ENCODE measurements around the gene TEX264. TPM values are rescaled to one million over a fixed set of nuclear protein-coding genes. Genes with fewer than 3 reads are reported as not detected.

The TEX264 gene
- total and polyA plus RNA-seq, 2 experiments from 2014 or later, result 10.0 to 13.3 TPM

GRCh38 chr3:51683566-51683965, 12.5 kb downstream of the TEX264 start:
- H3K27me3 ChIP-seq (ENCODE audit: insufficient read depth), result no peaks in the 10 kb centered on the region
- no peak overlapping the region for H3K4me3 Mint-ChIP-seq
- DNase-seq (ENCODE audit: low spot score), result no peak
- no peaks in the 10 kb centered on the region for H3F3A ChIP-seq (replicated peaks; ENCODE audit: low read depth)
- H3K9me2 ChIP-seq (ENCODE audit: insufficient read depth), result no peaks in the 10 kb centered on the region
- H3K27ac Mint-ChIP-seq, result no peak overlapping the region
- H3K9me3 Mint-ChIP-seq, result no peaks in the 10 kb centered on the region
- peaks cover 21% of the 10 kb centered on the region for H3K4me1 Mint-ChIP-seq
- no peak for ATAC-seq
- H3K4me2 ChIP-seq, result no peak overlapping the region
- H3K4me1 ChIP-seq (ENCODE audit: insufficient read depth), result no peaks in the 10 kb centered on the region; the same call in 1 of the 2 replicates
- H4K20me1 ChIP-seq (replicated peaks; ENCODE audit: insufficient read depth), result no peaks in the 10 kb centered on the region
- TF ChIP-seq STAT1 (IDR thresholded peaks at IDR 0.05; ENCODE audit: unreplicated experiment) (no peak), JUNB (IDR thresholded peaks at IDR 0.05; ENCODE audit: unreplicated experiment) (no peak), NANOG (IDR thresholded peaks at IDR 0.05; ENCODE audit: borderline replicate concordance) (no peak), ZNF114 (CRISPR knock-in tag; IDR thresholded peaks at IDR 0.05) (no peak), ZNF331 (CRISPR knock-in tag; IDR thresholded peaks at IDR 0.05; ENCODE audit: low read depth) (no peak), ZNF462 (CRISPR knock-in tag; IDR thresholded peaks at IDR 0.05) (no peak), CREB1 (CRISPR knock-in tag; IDR thresholded peaks at IDR 0.05; ENCODE audit: low read depth) (no peak), EZH2 (IDR thresholded peaks at IDR 0.05; ENCODE audit: low read depth, unreplicated experiment) (no peak), REST (IDR thresholded peaks at IDR 0.05; ENCODE audit: unreplicated experiment) (no peak), EZH2phosphoT487 (IDR thresholded peaks at IDR 0.05; ENCODE audit: unreplicated experiment) (no peak), POLR2AphosphoS5 (IDR thresholded peaks at IDR 0.05; ENCODE audit: low read depth) (no peak), ETS1 (IDR thresholded peaks at IDR 0.05) (no peak), CTCF (conservative IDR thresholded peaks at IDR 0.05; ENCODE audit: low read depth in 2 of 2) (no peak)
- no peak overlapping the region for H3K27ac ChIP-seq (ENCODE audit: low read depth)
- no peak overlapping the region for H3K4me3 ChIP-seq
- peaks cover 21% of the 10 kb centered on the region for H3K27me3 Mint-ChIP-seq (ENCODE audit: insufficient read depth, low read depth, poor library complexity)
- no peak overlapping the region for H2AFZ ChIP-seq
- no peaks in the 10 kb centered on the region for H3K79me2 ChIP-seq (replicated peaks; ENCODE audit: insufficient read depth)
- H3K36me3 Mint-ChIP-seq (ENCODE audit: low read depth), result peaks cover 7% of the 10 kb centered on the region; the same call in 2 of the 3 replicates
- H3K36me3 ChIP-seq (ENCODE audit: insufficient read depth), result no peaks in the 10 kb centered on the region

Data from GM23338 (cell line).